Measurements from ENCODE around the gene RPS21.

GRCh38 chr20:62405108-62405980 lies 18.4 kb downstream of the RPS21 start:
- no peak for TF ChIP-seq CTCF (IDR thresholded peaks at IDR 0.05; ENCODE audit: insufficient read depth, low read length)
- TF ChIP-seq REST (IDR thresholded peaks at IDR 0.05; ENCODE audit: insufficient replicate concordance, low read depth): no peak
- TF ChIP-seq POLR2AphosphoS5 (IDR thresholded peaks at IDR 0.05; ENCODE audit: low read depth): no peak
